Cardiac muscle cell (in vitro differentiated cells and primary cell): ENCODE results near the gene ABCC1. TPM values are rescaled to one million over a fixed set of nuclear protein-coding genes. Genes with fewer than 3 reads are reported as not detected.
A peak's percentile ranks its signal among the peaks of the same experiment; 100 is the strongest.

Experiments
- DNase-seq, 2 donors: peaks; one replicate each; pipeline versions ENCODE4 v3.0.0 to v3.0.0-alpha.2; 2010 to 2017; ENCODE audit warnings: low read depth in 1 of 2, low spot score in 1 of 2
- H3K27ac ChIP-seq: fragments of 200-600 bp; sonication (generic); 2 replicates; pipeline ENCODE4 v1.5.1; 2016
- H3K27me3 ChIP-seq: fragments of 200-600 bp; sonication (generic); 2 replicates; pipeline ENCODE4 v1.6.0; 2016; ENCODE audit warnings: control low read depth
- H3K36me3 ChIP-seq: fragments of 200-600 bp; sonication (generic); 2 replicates; pipeline ENCODE4 v1.5.1; 2016; ENCODE audit warnings: control low read depth
- H3K4me1 ChIP-seq: fragments of 200-600 bp; sonication (generic); 2 replicates; pipeline ENCODE4 v1.8.1; 2017; ENCODE audit warnings: low read depth, mild to moderate bottlenecking, mixed run types
- H3K4me3 ChIP-seq: fragments of 200-600 bp; sonication (generic); 2 replicates; pipeline ENCODE4 v1.5.1; 2016; ENCODE audit warnings: mild to moderate bottlenecking
- H3K9me3 ChIP-seq: fragments of 200-600 bp; sonication (generic); 2 replicates; pipeline ENCODE4 v1.5.1; 2017; ENCODE audit warnings: low read depth, mild to moderate bottlenecking, control low read depth
- polyA plus RNA-seq: library from polyadenylated mRNA; unstranded; fragments of >200 nt; fragmentation: Nextera tagmentation; extraction: Ambion mirVana; gene quantifications from 2 replicates; pipeline ENCODE4 v1.2.1, GENCODE V29; 2016
- total RNA-seq: library from RNA; depleted of rRNA; stranded (reverse); fragments of >200 nt; gene quantifications from 2 replicates; pipeline ENCODE4 v1.2.3, GENCODE V29; 2016
- TF ChIP-seq, protein P1 (sequence below): IDR thresholded peaks from 2 replicates; pipeline ENCODE4 v1.5.1; 2012; ENCODE audit warnings: low read depth, mild to moderate bottlenecking, low read length

Gene ABCC1
- total and polyA plus RNA-seq, 2 experiments from 2014 or later: 14.2 to 31.0 TPM

DNA sequence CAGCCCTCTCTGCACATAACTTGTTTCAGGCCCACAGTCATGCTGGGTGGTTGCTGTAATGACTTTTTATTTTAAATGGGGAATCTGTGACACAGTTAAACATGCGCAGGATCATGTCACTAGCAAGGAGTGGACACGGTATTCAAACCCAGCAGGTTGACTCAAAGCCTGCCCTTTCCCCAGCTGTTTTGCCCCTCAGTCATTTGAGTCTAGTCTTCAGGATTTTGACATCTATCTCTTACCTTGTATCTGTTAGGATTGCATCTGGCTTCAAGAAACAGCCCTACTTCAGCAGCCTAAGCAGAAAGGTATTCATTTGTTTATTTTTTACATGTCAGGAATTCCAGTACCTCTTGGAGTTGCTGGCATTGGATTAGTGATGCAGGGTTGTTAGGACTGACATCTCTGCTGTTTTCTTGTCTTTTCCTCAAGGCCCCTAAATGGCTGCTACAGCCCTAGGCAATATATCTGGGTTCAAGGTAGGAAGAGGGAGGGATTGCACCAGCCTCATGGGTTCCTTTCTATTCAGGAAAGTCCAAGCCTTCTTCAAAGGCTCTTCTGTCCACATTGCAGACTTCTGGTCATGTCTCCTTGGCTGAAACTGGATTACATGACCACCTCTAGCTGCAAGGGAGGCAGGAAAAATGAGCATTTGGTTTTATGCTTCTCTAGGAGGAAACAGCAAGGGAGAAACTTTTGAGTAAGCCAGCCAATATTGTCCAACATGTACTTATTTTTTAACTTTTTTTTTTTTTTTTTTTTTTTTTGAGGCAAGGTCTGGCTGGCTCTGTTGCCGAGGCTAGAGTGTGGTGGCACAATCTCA is 22.8 kb downstream of the ABCC1 start:
- Histone ChIP-seq H3K36me3 (no peaks in the 10 kb centered on the region), H3K4me3 (no peak overlapping the region), H3K4me1 (no peaks in the 10 kb centered on the region), H3K27ac (no peak overlapping the region), H3K9me3 (no peaks in the 10 kb centered on the region), H3K27me3 (no peaks in the 10 kb centered on the region)
- TF ChIP-seq, protein P1, sequence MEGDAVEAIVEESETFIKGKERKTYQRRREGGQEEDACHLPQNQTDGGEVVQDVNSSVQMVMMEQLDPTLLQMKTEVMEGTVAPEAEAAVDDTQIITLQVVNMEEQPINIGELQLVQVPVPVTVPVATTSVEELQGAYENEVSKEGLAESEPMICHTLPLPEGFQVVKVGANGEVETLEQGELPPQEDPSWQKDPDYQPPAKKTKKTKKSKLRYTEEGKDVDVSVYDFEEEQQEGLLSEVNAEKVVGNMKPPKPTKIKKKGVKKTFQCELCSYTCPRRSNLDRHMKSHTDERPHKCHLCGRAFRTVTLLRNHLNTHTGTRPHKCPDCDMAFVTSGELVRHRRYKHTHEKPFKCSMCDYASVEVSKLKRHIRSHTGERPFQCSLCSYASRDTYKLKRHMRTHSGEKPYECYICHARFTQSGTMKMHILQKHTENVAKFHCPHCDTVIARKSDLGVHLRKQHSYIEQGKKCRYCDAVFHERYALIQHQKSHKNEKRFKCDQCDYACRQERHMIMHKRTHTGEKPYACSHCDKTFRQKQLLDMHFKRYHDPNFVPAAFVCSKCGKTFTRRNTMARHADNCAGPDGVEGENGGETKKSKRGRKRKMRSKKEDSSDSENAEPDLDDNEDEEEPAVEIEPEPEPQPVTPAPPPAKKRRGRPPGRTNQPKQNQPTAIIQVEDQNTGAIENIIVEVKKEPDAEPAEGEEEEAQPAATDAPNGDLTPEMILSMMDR: no peak
- DNase-seq: no peak

DNA sequence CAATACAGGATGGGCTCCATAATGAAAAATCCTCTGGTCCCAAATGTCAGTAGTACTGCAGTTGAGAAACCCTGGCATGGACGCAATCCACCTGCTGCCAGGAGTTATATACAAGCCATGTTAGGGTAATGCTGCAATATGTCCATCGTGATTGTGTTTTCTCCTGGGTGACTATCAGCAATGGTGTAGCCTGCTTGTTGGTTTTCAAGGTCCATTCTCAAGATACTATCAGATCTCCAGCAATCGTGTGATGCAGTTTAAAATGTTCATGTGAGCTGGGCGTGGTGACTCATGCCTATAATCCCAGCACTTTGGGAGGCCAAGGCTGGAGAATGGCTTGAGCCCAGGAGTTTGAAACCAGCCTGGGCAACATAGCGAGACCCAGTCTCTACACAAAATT is 24.0 kb downstream of the ABCC1 start:
- Histone ChIP-seq H3K9me3 (no peaks in the 10 kb centered on the region), H3K4me3 (no peak overlapping the region), H3K27me3 (no peaks in the 10 kb centered on the region), H3K4me1 (no peaks in the 10 kb centered on the region), H3K27ac (no peak overlapping the region), H3K36me3 (no peaks in the 10 kb centered on the region)
- TF ChIP-seq, protein P1: no peak
- DNase-seq: peak in 1 of 2 donors; percentile 27

DNA sequence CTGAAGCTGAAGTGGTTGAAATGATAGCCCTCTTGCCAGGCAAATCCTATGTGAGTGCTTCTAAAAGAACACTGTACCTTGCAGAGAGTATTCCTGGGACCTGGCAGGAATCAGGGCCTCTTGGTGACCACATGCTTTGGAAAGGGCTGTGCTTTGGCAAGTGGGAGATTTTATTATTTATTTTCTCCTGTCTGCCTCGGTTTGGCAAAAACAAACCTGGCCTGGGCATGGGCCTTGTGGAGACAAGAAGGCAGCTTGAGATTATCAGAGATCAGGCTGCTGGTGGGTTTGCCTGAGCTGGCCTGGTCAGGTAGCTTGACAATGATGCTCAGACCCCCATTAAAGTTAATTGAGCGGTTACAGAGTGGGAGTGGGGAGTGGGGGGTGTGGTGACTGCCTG is 24.6 kb downstream of the ABCC1 start:
- DNase-seq: no peak
- H3K27ac ChIP-seq: no peak overlapping the region
- no peak overlapping the region for H3K4me3 ChIP-seq
- no peaks in the 10 kb centered on the region for H3K9me3 ChIP-seq
- H3K36me3 ChIP-seq: no peaks in the 10 kb centered on the region
- TF ChIP-seq, protein P1: no peak
- H3K27me3 ChIP-seq: no peaks in the 10 kb centered on the region
- no peaks in the 10 kb centered on the region for H3K4me1 ChIP-seq

DNA sequence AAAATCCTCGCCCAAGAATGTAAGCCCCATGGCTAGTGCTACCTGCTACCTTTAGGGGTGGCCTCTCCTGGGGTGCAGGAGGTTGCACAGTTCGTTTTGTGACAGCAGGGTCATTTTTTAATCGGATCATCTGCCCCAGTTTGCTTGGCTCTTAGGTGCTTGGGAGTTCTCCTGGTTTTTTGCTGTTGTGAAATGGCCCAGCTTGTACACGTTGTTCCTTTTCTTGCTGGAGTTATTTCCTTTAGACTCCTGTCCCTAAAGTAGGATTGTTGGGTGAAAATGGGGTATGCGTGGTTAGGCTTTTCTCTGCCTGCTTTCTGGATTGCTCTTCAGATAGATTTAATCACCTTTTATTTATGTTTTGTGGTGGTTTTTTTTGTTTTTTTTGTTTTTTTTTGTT is 25.8 kb downstream of the ABCC1 start:
- Histone ChIP-seq H3K9me3 (no peaks in the 10 kb centered on the region), H3K27me3 (no peaks in the 10 kb centered on the region), H3K4me3 (no peak overlapping the region), H3K4me1 (no peaks in the 10 kb centered on the region), H3K27ac (no peak overlapping the region), H3K36me3 (no peaks in the 10 kb centered on the region)
- TF ChIP-seq, protein P1: no peak
- peak in 1 of 2 donors; percentile 57 for DNase-seq

DNA sequence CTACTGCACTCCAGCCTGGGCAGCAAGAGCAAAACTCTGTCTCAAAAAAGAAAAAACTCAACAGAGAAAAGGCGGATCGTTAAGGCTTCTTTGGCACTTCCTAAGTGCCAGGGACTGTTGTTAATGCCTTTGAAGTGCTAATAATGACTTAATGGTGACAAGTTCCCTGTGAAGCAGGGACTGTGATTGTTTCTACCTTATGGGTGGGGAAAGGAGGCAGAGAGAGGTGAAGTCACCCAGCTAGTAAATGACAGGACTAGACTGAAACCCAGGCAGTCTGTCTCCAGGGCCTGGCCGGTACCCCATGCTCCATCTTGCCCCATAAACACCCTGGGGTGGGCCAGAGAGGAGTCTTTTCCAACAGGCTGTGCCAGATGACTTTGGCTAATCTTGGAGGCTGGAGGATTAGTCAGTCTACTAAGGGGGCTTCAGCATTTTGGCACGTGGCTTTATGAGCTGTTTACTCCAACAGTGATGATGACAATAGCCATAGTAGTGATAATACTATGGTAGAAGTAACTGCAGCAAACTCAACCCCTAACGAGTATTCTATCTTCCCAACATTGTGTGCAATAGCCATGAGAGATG is 26.9 kb downstream of the ABCC1 start:
- H3K4me3 ChIP-seq: no peak overlapping the region
- no peaks in the 10 kb centered on the region for H3K36me3 ChIP-seq
- TF ChIP-seq, protein P1: no peak
- no peaks in the 10 kb centered on the region for H3K9me3 ChIP-seq
- no peaks in the 10 kb centered on the region for H3K4me1 ChIP-seq
- no peak for DNase-seq
- no peak overlapping the region for H3K27ac ChIP-seq
- no peaks in the 10 kb centered on the region for H3K27me3 ChIP-seq
